GM18508 (cell line): ENCODE results near the gene GMDS.

Source experiments
- ATAC-seq: cut with Tn5 transposase; IDR thresholded peaks from one replicate; pipeline ENCODE4 v1.9.1; 2021; ENCODE audit warnings: moderate number of reproducible peaks; ENCODE audit not compliant: insufficient read depth, unreplicated experiment

Gene GMDS

DNA sequence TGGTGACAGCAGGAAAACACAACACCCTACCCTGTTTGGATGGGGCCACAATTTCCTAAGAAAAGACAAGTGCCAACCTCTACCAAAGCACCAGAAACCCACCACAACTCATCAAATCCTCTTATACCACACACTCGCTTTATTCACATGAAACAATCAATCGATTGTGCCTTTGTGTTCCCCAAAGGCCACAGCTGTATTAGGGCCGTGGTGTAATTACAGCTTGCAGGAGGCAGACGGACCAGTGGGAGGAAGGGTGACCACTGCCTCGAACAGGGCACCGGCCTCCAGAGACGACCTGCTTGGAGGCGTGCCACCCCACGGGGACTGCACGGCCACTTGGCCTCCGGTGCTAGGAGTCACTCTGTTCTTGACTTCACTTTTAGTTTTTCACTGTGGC is 371.6 kb downstream of the GMDS start:
- ATAC-seq, result no peak

GRCh38 chr6:1872649-1873131 is 372.7 kb downstream of the GMDS start:
- no peak for ATAC-seq

DNA sequence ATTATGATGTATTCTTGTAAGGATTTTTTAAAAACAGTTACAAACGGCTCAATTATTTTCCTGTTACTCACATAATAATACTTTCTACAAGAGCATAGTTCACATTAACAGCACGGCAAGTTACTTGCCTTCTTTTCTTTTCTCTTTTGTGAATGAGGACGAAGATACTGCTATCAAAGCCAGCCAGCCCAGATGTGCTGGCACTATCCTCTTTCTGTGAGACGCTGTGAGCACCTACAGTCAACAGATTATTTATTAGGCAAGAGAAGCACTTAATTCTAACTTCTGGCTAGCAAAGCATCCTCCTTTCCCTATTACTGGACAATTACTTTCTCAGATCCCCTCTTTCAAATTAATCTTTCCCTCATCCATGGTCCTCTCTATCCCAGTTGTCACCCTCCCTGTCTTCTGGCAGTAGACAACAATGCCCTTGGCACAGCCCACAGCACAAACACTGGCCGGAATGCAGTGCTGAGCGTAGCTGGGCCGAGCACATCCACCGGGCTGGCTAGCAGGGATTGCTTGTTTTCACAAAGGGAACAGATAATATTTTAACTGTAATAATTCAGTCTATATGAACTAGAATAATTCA is 373.6 kb downstream of the GMDS start:
- no peak for ATAC-seq

- ATAC-seq, result no peak
Measured at GRCh38 chr6:1870932-1871331, 374.5 kb downstream of the GMDS start.

DNA sequence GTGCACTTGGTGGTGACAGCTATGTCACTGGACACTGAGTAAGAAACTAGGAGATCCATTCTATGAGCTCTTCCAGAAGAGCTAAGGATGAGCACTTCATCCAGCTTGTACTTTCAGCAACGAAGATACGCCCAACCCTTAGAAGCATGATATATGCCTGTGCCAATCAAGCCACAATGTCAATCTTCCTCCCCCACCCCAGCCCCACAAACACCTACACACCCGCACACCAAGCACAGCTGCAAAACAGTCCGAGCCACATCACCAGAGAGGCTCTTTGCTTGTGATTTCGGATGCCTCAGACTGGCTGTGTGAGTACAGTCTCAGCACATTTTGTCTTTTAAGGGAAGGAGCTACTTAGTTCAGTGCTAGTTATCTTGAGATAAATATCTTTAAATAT is 375.2 kb downstream of the GMDS start:
- no peak for ATAC-seq

GRCh38 chr6:1869769-1870168 is 375.6 kb downstream of the GMDS start:
- ATAC-seq, result no peak

- no peak for ATAC-seq
Measured at GRCh38 chr6:1869308-1869707, 376.1 kb downstream of the GMDS start.

GRCh38 chr6:1868561-1869261 is 376.7 kb downstream of the GMDS start:
- peak; percentile 84 for ATAC-seq

- ATAC-seq, result no peak
Measured at GRCh38 chr6:1867197-1867596, 378.2 kb downstream of the GMDS start.

- no peak for ATAC-seq
Measured at GRCh38 chr6:1865585-1865984, 379.8 kb downstream of the GMDS start.

DNA sequence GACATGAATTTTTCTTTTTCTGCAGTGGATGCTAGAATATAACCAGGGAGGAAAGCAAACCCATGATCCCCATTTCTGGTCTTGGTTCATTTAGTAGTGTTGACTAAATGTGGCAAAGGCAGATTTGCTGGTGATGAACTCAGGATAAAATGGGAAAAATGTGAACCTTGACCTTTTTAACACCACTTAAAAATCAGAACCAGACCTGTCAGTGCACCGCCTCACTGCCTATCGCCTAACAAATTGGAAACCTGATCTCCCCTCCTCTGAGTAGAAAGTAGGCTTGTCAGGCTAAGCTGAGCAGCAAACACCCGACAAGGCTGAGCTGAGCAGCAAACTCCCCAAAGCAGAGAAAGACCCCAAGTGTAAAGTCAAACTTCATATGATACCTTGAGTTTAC is 380.9 kb downstream of the GMDS start:
- ATAC-seq, result no peak

DNA sequence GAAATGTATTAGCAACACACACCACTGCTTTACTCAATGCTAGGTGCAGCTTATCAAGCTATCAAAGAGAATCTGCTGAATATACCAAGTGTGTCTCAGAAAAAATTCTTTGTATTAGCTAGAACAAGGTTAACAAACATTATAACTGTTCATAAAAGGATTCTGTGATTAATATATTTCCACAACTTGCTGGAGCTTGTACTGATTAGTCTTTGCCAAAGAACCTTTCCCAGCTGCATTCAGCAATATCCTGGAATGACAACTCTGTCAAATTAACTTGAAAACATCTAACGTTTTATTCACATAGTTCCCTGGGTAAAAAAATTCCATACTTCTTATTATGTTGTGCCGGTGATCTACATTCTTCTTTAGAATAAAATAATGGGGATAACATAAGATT is 383.0 kb downstream of the GMDS start:
- ATAC-seq, result no peak

DNA sequence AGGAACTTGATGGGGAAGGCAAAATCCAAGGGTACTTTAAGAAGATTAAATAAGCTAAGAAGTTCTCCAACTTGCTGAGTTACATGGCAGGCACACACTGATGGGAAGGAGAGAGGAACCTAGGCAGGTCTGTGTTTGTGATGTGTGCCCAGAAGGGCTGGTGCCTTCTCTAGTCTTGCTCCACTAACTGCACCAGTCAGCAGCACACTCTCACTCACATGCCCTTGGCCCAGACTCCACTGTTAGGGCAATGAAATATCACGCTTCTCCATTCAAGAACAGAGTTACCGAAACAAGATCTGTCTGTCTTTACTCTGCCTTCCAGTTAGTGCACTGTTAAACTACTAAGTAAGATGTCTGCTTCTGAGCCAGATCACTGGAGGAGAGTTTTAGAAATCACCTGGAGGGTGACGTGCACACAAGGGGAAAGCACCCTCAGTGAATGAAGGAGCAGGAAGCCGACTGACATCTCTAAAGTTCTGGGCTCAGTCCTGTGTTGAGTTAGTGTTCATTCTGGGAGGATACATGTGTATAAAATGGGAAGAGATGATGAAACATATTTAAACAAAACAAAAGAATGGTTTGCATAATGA is 384.6 kb downstream of the GMDS start:
- no peak for ATAC-seq

- no peak for ATAC-seq
Measured at GRCh38 chr6:1858859-1859258, 386.5 kb downstream of the GMDS start.

- ATAC-seq, result no peak
Measured at GRCh38 chr6:1858196-1858595, 387.2 kb downstream of the GMDS start.

DNA sequence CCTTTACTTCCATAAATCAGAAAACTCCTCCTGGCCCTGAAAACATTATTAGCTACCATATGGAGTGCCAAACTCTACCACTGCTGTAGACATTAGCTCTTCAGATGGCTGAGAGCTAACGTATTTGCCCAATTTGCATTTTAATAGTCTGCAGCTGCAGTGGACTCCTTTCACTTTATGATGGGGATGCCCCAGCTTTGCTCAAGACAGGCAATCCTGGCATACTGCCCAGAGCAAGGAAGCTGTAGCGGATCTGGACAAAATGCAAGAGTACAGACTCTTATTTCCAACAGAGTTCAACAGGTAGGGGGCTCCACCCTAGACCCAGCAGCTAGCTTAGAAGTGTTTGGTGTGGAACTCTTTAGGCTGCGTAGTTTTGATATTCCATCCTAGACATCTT is 389.0 kb downstream of the GMDS start:
- no peak for ATAC-seq

- no peak for ATAC-seq
Measured at GRCh38 chr6:1855890-1856289, 389.5 kb downstream of the GMDS start.

- ATAC-seq, result no peak
Measured at GRCh38 chr6:1854296-1854695, 391.1 kb downstream of the GMDS start.

DNA sequence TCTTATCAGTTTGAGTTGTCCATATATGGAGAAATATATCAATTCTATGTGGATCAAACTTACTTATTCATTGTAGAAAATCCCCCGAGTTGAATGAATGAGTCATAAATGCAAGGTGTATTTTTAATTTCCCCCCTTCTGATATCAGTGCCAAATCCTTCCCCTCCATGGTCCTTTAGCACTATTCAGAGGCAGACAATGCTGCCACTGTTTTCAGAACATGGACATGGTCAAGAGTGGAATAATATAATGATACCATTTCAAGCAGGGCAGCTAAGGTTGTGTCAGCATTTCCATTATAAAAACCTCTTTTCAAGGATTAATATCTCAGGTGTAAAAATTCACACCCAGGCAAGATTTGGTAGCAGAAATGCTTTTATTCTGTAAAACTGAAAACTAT is 391.6 kb downstream of the GMDS start:
- no peak for ATAC-seq

- no peak for ATAC-seq
Measured at GRCh38 chr6:1851681-1852456, 393.5 kb downstream of the GMDS start.

DNA sequence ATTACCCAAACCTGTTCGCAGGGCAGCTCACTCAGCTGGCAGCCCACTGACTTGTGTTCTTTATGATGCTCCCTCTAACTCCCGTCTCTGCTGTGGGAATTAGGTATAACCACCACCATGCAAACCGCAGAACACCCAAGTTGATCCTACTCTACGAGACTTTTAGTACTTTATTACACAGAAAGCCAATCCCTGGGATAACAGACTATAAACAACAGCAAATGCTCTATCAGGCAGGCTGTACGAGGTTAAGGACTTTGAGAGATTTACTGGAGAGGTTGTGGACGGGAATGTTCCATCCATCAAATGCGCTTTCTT is 394.6 kb downstream of the GMDS start:
- no peak for ATAC-seq
